GM11168 (cell line): ENCODE measurements around the gene SMDT1.
"Not testable (repeated sequence)": the region's sequence is repeated elsewhere in the genome, so short reads cannot be mapped to it uniquely, and the experiment has no call there.

ENCODE experiments used
- in situ Hi-C: fragments of 300-500 bp; cut with MboI; formaldehyde crosslinking; loops from one replicate; pipeline ENCODE4 v1.12.0; 2022; ENCODE audit warnings: low sequenced_read_pairs; ENCODE audit not compliant: unreplicated experiment

SMDT1 gene

GRCh38 chr22:42091455-42091782 lies 11.9 kb downstream of the SMDT1 start:
- in situ Hi-C loops = no loop called here

- in situ Hi-C loops = no loop called here
These were observed 21.7 kb downstream of the SMDT1 start for GRCh38 chr22:42101199-42101598.

GRCh38 chr22:42104332-42104860 lies 24.9 kb downstream of the SMDT1 start:
- in situ Hi-C loops = not testable (repeated sequence)

GRCh38 chr22:42108848-42109247 lies 29.3 kb downstream of the SMDT1 start:
- in situ Hi-C loops = no loop called here

GRCh38 chr22:42111798-42112197 lies 32.3 kb downstream of the SMDT1 start:
- in situ Hi-C loops = no loop called here

GRCh38 chr22:42112793-42113192 lies 33.3 kb downstream of the SMDT1 start:
- in situ Hi-C loops = not testable (repeated sequence)

GRCh38 chr22:42114721-42115120 lies 35.2 kb downstream of the SMDT1 start:
- in situ Hi-C loops = no loop called here

GRCh38 chr22:42115420-42115830 lies 35.9 kb downstream of the SMDT1 start:
- in situ Hi-C loops = not testable (repeated sequence)

GRCh38 chr22:42116848-42117424 lies 37.4 kb downstream of the SMDT1 start:
- in situ Hi-C loops = no loop called here

GRCh38 chr22:42120231-42121021 lies 40.9 kb downstream of the SMDT1 start:
- in situ Hi-C loops = not testable (repeated sequence)

GRCh38 chr22:42123529-42123928 lies 44.0 kb downstream of the SMDT1 start:
- in situ Hi-C loops = not testable (repeated sequence)

GRCh38 chr22:42127606-42128005 lies 48.1 kb downstream of the SMDT1 start:
- in situ Hi-C loops = no loop called here

GRCh38 chr22:42128007-42128406 lies 48.5 kb downstream of the SMDT1 start:
- in situ Hi-C loops = not testable (repeated sequence)

- in situ Hi-C loops = not testable (repeated sequence)
These were observed 49.5 kb downstream of the SMDT1 start for GRCh38 chr22:42128776-42129694.

GRCh38 chr22:42130182-42130581 lies 50.7 kb downstream of the SMDT1 start:
- in situ Hi-C loops = not testable (repeated sequence)

- in situ Hi-C loops = not testable (repeated sequence)
These were observed 51.3 kb downstream of the SMDT1 start, which contains the start of gene CYP2D6 for GRCh38 chr22:42130639-42131431. CYP2D6 (minus strand) TSS chr22:42130810; CDS start chr22:42130791, 19 bp downstream.

- in situ Hi-C loops = no loop called here
These were observed 52.1 kb downstream of the SMDT1 start for GRCh38 chr22:42131562-42131961.

GRCh38 chr22:42132457-42132856 lies 53.0 kb downstream of the SMDT1 start:
- in situ Hi-C loops = no loop called here
